SK-N-SH treated with all-trans-retinoic acid at 6 μM for 48 hours (cell line): Measurements from ENCODE around the gene NSD2.

ENCODE experiments used
- ATAC-seq: fragments of 200-7000 bp; cut with Tn5 transposase; 3 replicates; pipeline ENCODE4 v1.9.1; 2020; ENCODE audit warnings: mild to moderate bottlenecking, moderate library complexity
- ARNTL ChIP-seq: fragments of 450-650 bp; formaldehyde crosslinking; IDR thresholded peaks from 2 replicates; pipeline ENCODE4 v1.5.0; 2020; ENCODE audit warnings: low read depth, mild to moderate bottlenecking, moderate library complexity, borderline replicate concordance
- BACH2 ChIP-seq: fragments of 250-450 bp; sonication (Bioruptor Pico); IDR thresholded peaks from 2 replicates; pipeline ENCODE4 v1.9.0; 2021; ENCODE audit warnings: mild to moderate bottlenecking, borderline replicate concordance
- CREB5 ChIP-seq: fragments of 250-450 bp; sonication (Bioruptor Pico); IDR thresholded peaks from 2 replicates; pipeline ENCODE4 v1.5.1; 2020; ENCODE audit warnings: low read depth, mild to moderate bottlenecking, moderate library complexity
- CSDC2 ChIP-seq: fragments of 250-450 bp; sonication (Bioruptor Pico); IDR thresholded peaks from 2 replicates; pipeline ENCODE4 v1.5.0; 2020; ENCODE audit warnings: mild to moderate bottlenecking, moderate library complexity
- CSRNP3 ChIP-seq: fragments of 250-450 bp; sonication (Bioruptor Pico); IDR thresholded peaks from 2 replicates; pipeline ENCODE4 v1.5.1; 2021; ENCODE audit warnings: mild to moderate bottlenecking, moderate library complexity
- GLIS3 ChIP-seq: fragments of 250-450 bp; sonication (Bioruptor Pico); IDR thresholded peaks from 2 replicates; pipeline ENCODE4 v1.5.0; 2020; ENCODE audit warnings: mild to moderate bottlenecking, moderate library complexity
- OSR1 ChIP-seq: fragments of 250-450 bp; sonication (Bioruptor Pico); IDR thresholded peaks from 2 replicates; pipeline ENCODE4 v1.8.0; 2022; ENCODE audit warnings: moderate library complexity, mild to moderate bottlenecking, inconsistent platforms
- POU6F1 ChIP-seq: fragments of 250-450 bp; sonication (Bioruptor Pico); IDR thresholded peaks from 2 replicates; pipeline ENCODE4 v1.8.0; 2021; ENCODE audit warnings: low read depth, mild to moderate bottlenecking, moderate library complexity, borderline replicate concordance
- PPARA ChIP-seq: fragments of 250-450 bp; sonication (Bioruptor Pico); IDR thresholded peaks from 2 replicates; pipeline ENCODE4 v1.5.0; 2020; ENCODE audit warnings: mild to moderate bottlenecking, borderline replicate concordance
- RARB ChIP-seq: fragments of 250-450 bp; sonication (Bioruptor Pico); IDR thresholded peaks from 2 replicates; pipeline ENCODE4 v1.8.0; 2021; ENCODE audit warnings: mild to moderate bottlenecking, moderate library complexity
- SNAI2 ChIP-seq: fragments of 250-450 bp; sonication (Bioruptor Pico); IDR thresholded peaks from 2 replicates; pipeline ENCODE4 v1.5.0; 2020; ENCODE audit warnings: mild to moderate bottlenecking, moderate library complexity
- TCF4 ChIP-seq: fragments of 250-450 bp; sonication (Bioruptor Pico); IDR thresholded peaks from 2 replicates; pipeline ENCODE4 v1.8.0; 2021; ENCODE audit warnings: mild to moderate bottlenecking, moderate library complexity, borderline replicate concordance
- TOX ChIP-seq: fragments of 250-450 bp; sonication (Bioruptor Pico); IDR thresholded peaks from 2 replicates; pipeline ENCODE4 v1.8.0; 2021; ENCODE audit warnings: mild to moderate bottlenecking, moderate library complexity, borderline replicate concordance
- ZC3H10 ChIP-seq: fragments of 250-450 bp; sonication (Bioruptor Pico); IDR thresholded peaks from 2 replicates; pipeline ENCODE4 v1.5.1; 2021; ENCODE audit warnings: mild to moderate bottlenecking, moderate library complexity
- ZFP3 ChIP-seq: fragments of 250-450 bp; sonication (Bioruptor Pico); IDR thresholded peaks from 2 replicates; pipeline ENCODE4 v1.5.0; 2020; ENCODE audit warnings: mild to moderate bottlenecking, moderate library complexity
- ZFP30 ChIP-seq: fragments of 450-650 bp; formaldehyde crosslinking; IDR thresholded peaks from 2 replicates; pipeline ENCODE4 v1.5.0; 2022; ENCODE audit warnings: mild to moderate bottlenecking, moderate library complexity
- ZNF70 ChIP-seq: fragments of 450-650 bp; formaldehyde crosslinking; IDR thresholded peaks from 2 replicates; pipeline ENCODE4 v1.5.0; 2020; ENCODE audit warnings: mild to moderate bottlenecking, moderate library complexity
- ZNF8 ChIP-seq: fragments of 450-650 bp; formaldehyde crosslinking; IDR thresholded peaks from 2 replicates; pipeline ENCODE4 v1.5.0; 2020; ENCODE audit warnings: mild to moderate bottlenecking, moderate library complexity

Gene NSD2

GRCh38 chr4:1973218-1973617 lies 102.0 kb downstream of the NSD2 start (continued):
- no peak for TF ChIP-seq POU6F1 (CRISPR knock-in tag)
- TF ChIP-seq CREB5 (CRISPR knock-in tag): no peak

GRCh38 chr4:1973661-1974060 lies 102.5 kb downstream of the NSD2 start:
- no peak for ATAC-seq
- TF ChIP-seq CREB5 (CRISPR knock-in tag): no peak
- no peak for TF ChIP-seq ZFP3 (CRISPR knock-in tag)
- TF ChIP-seq RARB (CRISPR knock-in tag): no peak
- TF ChIP-seq SNAI2 (CRISPR knock-in tag): no peak
- TF ChIP-seq ZNF8: no peak
- TF ChIP-seq OSR1 (CRISPR knock-in tag): no peak
- no peak for TF ChIP-seq POU6F1 (CRISPR knock-in tag)

GRCh38 chr4:1974840-1975239 lies 103.6 kb downstream of the NSD2 start:
- TF ChIP-seq ARNTL (CRISPR knock-in tag) (no peak), ZC3H10 (CRISPR knock-in tag) (no peak), CREB5 (CRISPR knock-in tag) (no peak), RARB (CRISPR knock-in tag) (no peak), TCF4 (no peak), PPARA (CRISPR knock-in tag) (no peak), ZNF70 (CRISPR knock-in tag) (no peak), ZFP30 (CRISPR knock-in tag) (no peak), GLIS3 (CRISPR knock-in tag) (no peak), CSRNP3 (CRISPR knock-in tag) (no peak), ZFP3 (CRISPR knock-in tag) (no peak)
- ATAC-seq: no peak

GRCh38 chr4:1975391-1975801 lies 104.2 kb downstream of the NSD2 start:
- TF ChIP-seq BACH2 (no peak), ZFP3 (CRISPR knock-in tag) (no peak), ZNF70 (CRISPR knock-in tag) (no peak), CSDC2 (no peak), TCF4 (no peak), TOX (CRISPR knock-in tag) (no peak), RARB (CRISPR knock-in tag) (no peak), ARNTL (CRISPR knock-in tag) (no peak), PPARA (CRISPR knock-in tag) (no peak), POU6F1 (CRISPR knock-in tag) (no peak), ZNF8 (no peak)
- ATAC-seq: no peak
